Measurements from ENCODE around the gene ENTHD1.

- no peak for TF ChIP-seq CTCF (conservative IDR thresholded peaks at IDR 0.05; ENCODE audit: low read depth, low read length)
- TF ChIP-seq RFX5 (IDR thresholded peaks at IDR 0.05; ENCODE audit: low read depth, low read length): no peak
- no peak for TF ChIP-seq RAD21 (IDR thresholded peaks at IDR 0.05; ENCODE audit: low read length)
- TF ChIP-seq MXI1 (IDR thresholded peaks at IDR 0.05; ENCODE audit: borderline replicate concordance, low read depth, low read length): no peak
- TF ChIP-seq RCOR1 (IDR thresholded peaks at IDR 0.05; ENCODE audit: insufficient replicate concordance, low read length): no peak
- TF ChIP-seq POLR2A (IDR thresholded peaks at IDR 0.05; ENCODE audit: low read depth, low read length): no peak
- TF ChIP-seq, protein P1, sequence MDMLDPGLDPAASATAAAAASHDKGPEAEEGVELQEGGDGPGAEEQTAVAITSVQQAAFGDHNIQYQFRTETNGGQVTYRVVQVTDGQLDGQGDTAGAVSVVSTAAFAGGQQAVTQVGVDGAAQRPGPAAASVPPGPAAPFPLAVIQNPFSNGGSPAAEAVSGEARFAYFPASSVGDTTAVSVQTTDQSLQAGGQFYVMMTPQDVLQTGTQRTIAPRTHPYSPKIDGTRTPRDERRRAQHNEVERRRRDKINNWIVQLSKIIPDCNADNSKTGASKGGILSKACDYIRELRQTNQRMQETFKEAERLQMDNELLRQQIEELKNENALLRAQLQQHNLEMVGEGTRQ (IDR thresholded peaks at IDR 0.05; ENCODE audit: low read depth, low read length): no peak
- TF ChIP-seq MAFK (IDR thresholded peaks at IDR 0.05; ENCODE audit: low read depth, low read length): no peak
- no peak for TF ChIP-seq BHLHE40 (IDR thresholded peaks at IDR 0.05; ENCODE audit: low read depth, low read length)
- no peak for TF ChIP-seq SMC3 (IDR thresholded peaks at IDR 0.05; ENCODE audit: low read depth, low read length)
Measured at GRCh38 chr22:39914584-39914983, 21.0 kb upstream of the ENTHD1 start.
